SK-N-SH treated with all-trans-retinoic acid at 6 μM for 48 hours (cell line): ENCODE measurements around the gene CYS1.

ENCODE experiments used
- ATAC-seq: fragments of 200-7000 bp; cut with Tn5 transposase; 3 replicates; pipeline ENCODE4 v1.9.1; 2020; ENCODE audit warnings: mild to moderate bottlenecking, moderate library complexity
- ARNTL ChIP-seq: fragments of 450-650 bp; formaldehyde crosslinking; IDR thresholded peaks from 2 replicates; pipeline ENCODE4 v1.5.0; 2020; ENCODE audit warnings: low read depth, mild to moderate bottlenecking, moderate library complexity, borderline replicate concordance
- BACH2 ChIP-seq: fragments of 250-450 bp; sonication (Bioruptor Pico); IDR thresholded peaks from 2 replicates; pipeline ENCODE4 v1.9.0; 2021; ENCODE audit warnings: mild to moderate bottlenecking, borderline replicate concordance
- ESRRG ChIP-seq: fragments of 250-450 bp; sonication (Bioruptor Pico); IDR thresholded peaks from 2 replicates; pipeline ENCODE4 v1.6.1; 2021; ENCODE audit warnings: mild to moderate bottlenecking
- ISL1 ChIP-seq: fragments of 250-450 bp; sonication (Bioruptor Pico); IDR thresholded peaks from 2 replicates; pipeline ENCODE4 v2.1.2; 2022; ENCODE audit warnings: mild to moderate bottlenecking, moderate library complexity
- OSR1 ChIP-seq: fragments of 250-450 bp; sonication (Bioruptor Pico); IDR thresholded peaks from 2 replicates; pipeline ENCODE4 v1.8.0; 2022; ENCODE audit warnings: moderate library complexity, mild to moderate bottlenecking, inconsistent platforms
- RARB ChIP-seq: fragments of 250-450 bp; sonication (Bioruptor Pico); IDR thresholded peaks from 2 replicates; pipeline ENCODE4 v1.8.0; 2021; ENCODE audit warnings: mild to moderate bottlenecking, moderate library complexity
- SNAI2 ChIP-seq: fragments of 250-450 bp; sonication (Bioruptor Pico); IDR thresholded peaks from 2 replicates; pipeline ENCODE4 v1.5.0; 2020; ENCODE audit warnings: mild to moderate bottlenecking, moderate library complexity
- TCF4 ChIP-seq: fragments of 250-450 bp; sonication (Bioruptor Pico); IDR thresholded peaks from 2 replicates; pipeline ENCODE4 v1.8.0; 2021; ENCODE audit warnings: mild to moderate bottlenecking, moderate library complexity, borderline replicate concordance
- TOX ChIP-seq: fragments of 250-450 bp; sonication (Bioruptor Pico); IDR thresholded peaks from 2 replicates; pipeline ENCODE4 v1.8.0; 2021; ENCODE audit warnings: mild to moderate bottlenecking, moderate library complexity, borderline replicate concordance
- ZC3H10 ChIP-seq: fragments of 250-450 bp; sonication (Bioruptor Pico); IDR thresholded peaks from 2 replicates; pipeline ENCODE4 v1.5.1; 2021; ENCODE audit warnings: mild to moderate bottlenecking, moderate library complexity
- ZNF565 ChIP-seq: fragments of 450-650 bp; formaldehyde crosslinking; conservative IDR thresholded peaks from 2 replicates; pipeline ENCODE4 v1.5.0; 2020; ENCODE audit warnings: low read depth, mild to moderate bottlenecking, moderate library complexity
- ZNF8 ChIP-seq: fragments of 450-650 bp; formaldehyde crosslinking; IDR thresholded peaks from 2 replicates; pipeline ENCODE4 v1.5.0; 2020; ENCODE audit warnings: mild to moderate bottlenecking, moderate library complexity
- TF ChIP-seq, protein P1 (sequence below): fragments of 250-450 bp; sonication (Bioruptor Pico); IDR thresholded peaks from 2 replicates; pipeline ENCODE4 v1.5.0; 2020; ENCODE audit warnings: mild to moderate bottlenecking, moderate library complexity
- TF ChIP-seq, protein P2 (sequence below): fragments of 250-450 bp; sonication (Bioruptor Pico); IDR thresholded peaks from 2 replicates; pipeline ENCODE4 v1.5.1; 2020; ENCODE audit warnings: low read depth, mild to moderate bottlenecking, moderate library complexity
- TF ChIP-seq, protein P3 (sequence below): fragments of 250-450 bp; sonication (Bioruptor Pico); IDR thresholded peaks from 2 replicates; pipeline ENCODE4 v1.5.1; 2021; ENCODE audit warnings: mild to moderate bottlenecking, moderate library complexity
- TF ChIP-seq, protein P4 (sequence below): fragments of 250-450 bp; sonication (Bioruptor Pico); IDR thresholded peaks from 2 replicates; pipeline ENCODE4 v1.8.0; 2021; ENCODE audit warnings: low read depth, mild to moderate bottlenecking, moderate library complexity, borderline replicate concordance
- TF ChIP-seq, protein P5 (sequence below): fragments of 250-450 bp; sonication (Bioruptor Pico); IDR thresholded peaks from 2 replicates; pipeline ENCODE4 v1.8.0; 2020; ENCODE audit warnings: mild to moderate bottlenecking, moderate library complexity, borderline replicate concordance

CYS1 gene

DNA sequence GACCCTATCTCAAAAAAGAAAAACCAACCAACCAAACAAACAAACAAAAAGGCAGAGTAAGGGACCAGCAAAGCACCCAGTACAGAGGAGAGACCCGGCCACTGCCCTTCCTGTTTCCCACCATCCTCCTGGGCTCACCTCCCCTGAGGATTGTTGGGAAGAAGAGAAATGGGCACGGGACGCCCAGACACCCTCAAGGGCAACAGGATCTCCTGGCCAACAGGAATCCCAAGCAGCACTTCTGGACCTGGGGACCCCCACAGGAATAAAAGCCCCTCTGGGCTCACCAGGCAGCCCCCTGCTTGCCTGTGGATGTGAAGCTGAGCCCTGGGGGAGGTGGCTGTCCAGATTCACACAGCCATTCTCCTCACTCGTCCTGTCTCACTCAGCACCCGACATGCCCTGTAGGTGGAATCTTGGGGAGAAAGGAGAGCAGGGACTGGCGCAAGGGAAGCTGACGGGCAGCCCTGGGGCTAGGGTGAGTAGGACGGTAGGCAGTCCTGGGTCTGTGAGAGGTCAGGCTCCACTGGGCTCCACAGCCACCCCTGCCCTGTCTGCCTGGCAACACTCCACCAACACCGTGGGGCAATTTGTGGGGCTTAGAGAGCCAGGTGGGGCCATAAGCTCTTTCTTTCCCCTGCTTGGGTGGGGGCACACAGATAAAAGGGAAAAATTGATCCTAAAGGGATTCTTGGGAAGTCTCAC lies 18.8 kb downstream of the CYS1 start:
- no peak for ATAC-seq
- TF ChIP-seq ZNF565 (CRISPR knock-in tag) = no peak
- no peak for TF ChIP-seq TCF4 (CRISPR knock-in tag)
- no peak for TF ChIP-seq SNAI2 (CRISPR knock-in tag)
- no peak for TF ChIP-seq ISL1 (CRISPR knock-in tag)
- TF ChIP-seq, protein P1, sequence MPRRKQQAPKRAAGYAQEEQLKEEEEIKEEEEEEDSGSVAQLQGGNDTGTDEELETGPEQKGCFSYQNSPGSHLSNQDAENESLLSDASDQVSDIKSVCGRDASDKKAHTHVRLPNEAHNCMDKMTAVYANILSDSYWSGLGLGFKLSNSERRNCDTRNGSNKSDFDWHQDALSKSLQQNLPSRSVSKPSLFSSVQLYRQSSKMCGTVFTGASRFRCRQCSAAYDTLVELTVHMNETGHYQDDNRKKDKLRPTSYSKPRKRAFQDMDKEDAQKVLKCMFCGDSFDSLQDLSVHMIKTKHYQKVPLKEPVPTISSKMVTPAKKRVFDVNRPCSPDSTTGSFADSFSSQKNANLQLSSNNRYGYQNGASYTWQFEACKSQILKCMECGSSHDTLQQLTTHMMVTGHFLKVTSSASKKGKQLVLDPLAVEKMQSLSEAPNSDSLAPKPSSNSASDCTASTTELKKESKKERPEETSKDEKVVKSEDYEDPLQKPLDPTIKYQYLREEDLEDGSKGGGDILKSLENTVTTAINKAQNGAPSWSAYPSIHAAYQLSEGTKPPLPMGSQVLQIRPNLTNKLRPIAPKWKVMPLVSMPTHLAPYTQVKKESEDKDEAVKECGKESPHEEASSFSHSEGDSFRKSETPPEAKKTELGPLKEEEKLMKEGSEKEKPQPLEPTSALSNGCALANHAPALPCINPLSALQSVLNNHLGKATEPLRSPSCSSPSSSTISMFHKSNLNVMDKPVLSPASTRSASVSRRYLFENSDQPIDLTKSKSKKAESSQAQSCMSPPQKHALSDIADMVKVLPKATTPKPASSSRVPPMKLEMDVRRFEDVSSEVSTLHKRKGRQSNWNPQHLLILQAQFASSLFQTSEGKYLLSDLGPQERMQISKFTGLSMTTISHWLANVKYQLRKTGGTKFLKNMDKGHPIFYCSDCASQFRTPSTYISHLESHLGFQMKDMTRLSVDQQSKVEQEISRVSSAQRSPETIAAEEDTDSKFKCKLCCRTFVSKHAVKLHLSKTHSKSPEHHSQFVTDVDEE (CRISPR knock-in tag) = no peak

DNA sequence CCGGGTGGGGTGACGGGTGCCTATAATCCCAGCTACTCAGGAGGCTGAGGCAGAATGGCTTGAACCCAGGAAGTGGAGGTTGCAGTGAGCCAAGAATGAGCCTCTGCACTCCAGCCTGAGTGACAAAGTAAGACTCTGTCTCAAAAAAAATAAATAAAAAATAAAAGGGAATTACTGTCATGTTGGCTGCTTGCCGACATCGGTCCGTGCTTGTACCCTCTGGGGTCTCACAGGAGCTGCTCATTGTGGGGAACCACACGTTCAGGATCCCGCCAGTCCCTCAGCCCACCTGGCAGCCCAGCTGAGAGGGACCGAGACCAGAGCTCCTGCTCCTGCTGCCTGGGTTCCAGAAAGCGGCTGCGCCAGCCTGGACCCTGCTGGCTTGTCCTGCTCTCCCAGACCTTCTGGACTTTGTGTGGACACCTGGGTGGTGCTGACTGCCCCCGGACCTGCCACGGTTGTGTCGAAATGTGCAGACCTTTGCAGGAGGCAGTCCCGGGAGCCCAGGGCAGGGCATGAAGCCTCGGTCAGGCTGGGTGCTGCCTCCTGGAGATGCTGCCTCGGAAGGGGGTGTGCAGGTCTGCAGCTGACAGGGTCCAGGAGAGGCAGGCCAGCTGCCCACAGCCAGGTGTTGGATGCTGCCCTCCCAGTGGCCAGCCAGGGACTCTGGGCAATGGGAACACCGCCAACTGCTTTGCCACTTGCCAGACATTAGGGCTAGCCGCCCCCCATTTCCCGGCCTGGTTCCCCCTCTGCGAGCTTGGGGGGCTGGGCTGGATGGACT lies 20.5 kb downstream of the CYS1 start:
- ATAC-seq = no peak
- no peak for TF ChIP-seq BACH2 (CRISPR knock-in tag)
- TF ChIP-seq OSR1 (CRISPR knock-in tag) = no peak
- TF ChIP-seq ARNTL (CRISPR knock-in tag) = no peak
- TF ChIP-seq, protein P2, sequence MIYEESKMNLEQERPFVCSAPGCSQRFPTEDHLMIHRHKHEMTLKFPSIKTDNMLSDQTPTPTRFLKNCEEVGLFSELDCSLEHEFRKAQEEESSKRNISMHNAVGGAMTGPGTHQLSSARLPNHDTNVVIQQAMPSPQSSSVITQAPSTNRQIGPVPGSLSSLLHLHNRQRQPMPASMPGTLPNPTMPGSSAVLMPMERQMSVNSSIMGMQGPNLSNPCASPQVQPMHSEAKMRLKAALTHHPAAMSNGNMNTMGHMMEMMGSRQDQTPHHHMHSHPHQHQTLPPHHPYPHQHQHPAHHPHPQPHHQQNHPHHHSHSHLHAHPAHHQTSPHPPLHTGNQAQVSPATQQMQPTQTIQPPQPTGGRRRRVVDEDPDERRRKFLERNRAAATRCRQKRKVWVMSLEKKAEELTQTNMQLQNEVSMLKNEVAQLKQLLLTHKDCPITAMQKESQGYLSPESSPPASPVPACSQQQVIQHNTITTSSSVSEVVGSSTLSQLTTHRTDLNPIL (CRISPR knock-in tag) = no peak
- TF ChIP-seq TCF4 (CRISPR knock-in tag) = no peak
- TF ChIP-seq, protein P3, sequence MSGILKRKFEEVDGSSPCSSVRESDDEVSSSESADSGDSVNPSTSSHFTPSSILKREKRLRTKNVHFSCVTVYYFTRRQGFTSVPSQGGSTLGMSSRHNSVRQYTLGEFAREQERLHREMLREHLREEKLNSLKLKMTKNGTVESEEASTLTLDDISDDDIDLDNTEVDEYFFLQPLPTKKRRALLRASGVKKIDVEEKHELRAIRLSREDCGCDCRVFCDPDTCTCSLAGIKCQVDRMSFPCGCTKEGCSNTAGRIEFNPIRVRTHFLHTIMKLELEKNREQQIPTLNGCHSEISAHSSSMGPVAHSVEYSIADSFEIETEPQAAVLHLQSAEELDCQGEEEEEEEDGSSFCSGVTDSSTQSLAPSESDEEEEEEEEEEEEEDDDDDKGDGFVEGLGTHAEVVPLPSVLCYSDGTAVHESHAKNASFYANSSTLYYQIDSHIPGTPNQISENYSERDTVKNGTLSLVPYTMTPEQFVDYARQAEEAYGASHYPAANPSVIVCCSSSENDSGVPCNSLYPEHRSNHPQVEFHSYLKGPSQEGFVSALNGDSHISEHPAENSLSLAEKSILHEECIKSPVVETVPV (CRISPR knock-in tag) = no peak
- no peak for TF ChIP-seq ESRRG (CRISPR knock-in tag)
- TF ChIP-seq, protein P4, sequence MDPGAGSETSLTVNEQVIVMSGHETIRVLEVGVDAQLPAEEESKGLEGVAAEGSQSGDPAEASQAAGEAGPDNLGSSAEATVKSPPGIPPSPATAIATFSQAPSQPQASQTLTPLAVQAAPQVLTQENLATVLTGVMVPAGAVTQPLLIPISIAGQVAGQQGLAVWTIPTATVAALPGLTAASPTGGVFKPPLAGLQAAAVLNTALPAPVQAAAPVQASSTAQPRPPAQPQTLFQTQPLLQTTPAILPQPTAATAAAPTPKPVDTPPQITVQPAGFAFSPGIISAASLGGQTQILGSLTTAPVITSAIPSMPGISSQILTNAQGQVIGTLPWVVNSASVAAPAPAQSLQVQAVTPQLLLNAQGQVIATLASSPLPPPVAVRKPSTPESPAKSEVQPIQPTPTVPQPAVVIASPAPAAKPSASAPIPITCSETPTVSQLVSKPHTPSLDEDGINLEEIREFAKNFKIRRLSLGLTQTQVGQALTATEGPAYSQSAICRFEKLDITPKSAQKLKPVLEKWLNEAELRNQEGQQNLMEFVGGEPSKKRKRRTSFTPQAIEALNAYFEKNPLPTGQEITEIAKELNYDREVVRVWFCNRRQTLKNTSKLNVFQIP = no peak
- no peak for TF ChIP-seq TOX (CRISPR knock-in tag)
- TF ChIP-seq ZC3H10 (CRISPR knock-in tag) = no peak
- TF ChIP-seq RARB = no peak
- TF ChIP-seq ZNF8 = no peak

DNA sequence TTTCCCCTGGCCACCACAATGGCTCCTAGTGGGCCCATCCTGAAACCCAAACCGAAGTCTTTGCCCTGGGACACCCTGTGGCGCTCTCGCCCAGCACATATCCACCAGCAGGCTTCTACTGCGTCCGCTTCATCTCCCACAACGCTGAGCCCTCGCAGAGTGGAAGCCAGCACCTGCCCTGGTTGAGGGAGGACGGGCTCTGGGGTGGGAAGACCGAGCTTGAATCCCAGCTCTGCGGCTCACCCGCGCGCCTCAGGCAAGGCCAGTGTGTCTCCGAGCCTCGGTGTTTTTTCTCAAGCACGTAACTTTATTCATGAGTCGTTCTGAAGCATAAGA lies 21.2 kb downstream of the CYS1 start:
- TF ChIP-seq, protein P1 (CRISPR knock-in tag) = no peak
- TF ChIP-seq, protein P2 (CRISPR knock-in tag) = no peak
- TF ChIP-seq OSR1 (CRISPR knock-in tag) = no peak
- TF ChIP-seq, protein P5, sequence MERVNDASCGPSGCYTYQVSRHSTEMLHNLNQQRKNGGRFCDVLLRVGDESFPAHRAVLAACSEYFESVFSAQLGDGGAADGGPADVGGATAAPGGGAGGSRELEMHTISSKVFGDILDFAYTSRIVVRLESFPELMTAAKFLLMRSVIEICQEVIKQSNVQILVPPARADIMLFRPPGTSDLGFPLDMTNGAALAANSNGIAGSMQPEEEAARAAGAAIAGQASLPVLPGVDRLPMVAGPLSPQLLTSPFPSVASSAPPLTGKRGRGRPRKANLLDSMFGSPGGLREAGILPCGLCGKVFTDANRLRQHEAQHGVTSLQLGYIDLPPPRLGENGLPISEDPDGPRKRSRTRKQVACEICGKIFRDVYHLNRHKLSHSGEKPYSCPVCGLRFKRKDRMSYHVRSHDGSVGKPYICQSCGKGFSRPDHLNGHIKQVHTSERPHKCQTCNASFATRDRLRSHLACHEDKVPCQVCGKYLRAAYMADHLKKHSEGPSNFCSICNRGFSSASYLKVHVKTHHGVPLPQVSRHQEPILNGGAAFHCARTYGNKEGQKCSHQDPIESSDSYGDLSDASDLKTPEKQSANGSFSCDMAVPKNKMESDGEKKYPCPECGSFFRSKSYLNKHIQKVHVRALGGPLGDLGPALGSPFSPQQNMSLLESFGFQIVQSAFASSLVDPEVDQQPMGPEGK (CRISPR knock-in tag) = no peak
- TF ChIP-seq, all 23 proteins: peak for 0
- no peak for ATAC-seq
